ENCODE measurements around the gene HLA-DQA1. TPM values are rescaled to one million over a fixed set of nuclear protein-coding genes. Genes with fewer than 3 reads are reported as not detected.

Gene HLA-DQA1
- total RNA-seq, 1 donor from 2014 or later = 4.9 TPM

DNA sequence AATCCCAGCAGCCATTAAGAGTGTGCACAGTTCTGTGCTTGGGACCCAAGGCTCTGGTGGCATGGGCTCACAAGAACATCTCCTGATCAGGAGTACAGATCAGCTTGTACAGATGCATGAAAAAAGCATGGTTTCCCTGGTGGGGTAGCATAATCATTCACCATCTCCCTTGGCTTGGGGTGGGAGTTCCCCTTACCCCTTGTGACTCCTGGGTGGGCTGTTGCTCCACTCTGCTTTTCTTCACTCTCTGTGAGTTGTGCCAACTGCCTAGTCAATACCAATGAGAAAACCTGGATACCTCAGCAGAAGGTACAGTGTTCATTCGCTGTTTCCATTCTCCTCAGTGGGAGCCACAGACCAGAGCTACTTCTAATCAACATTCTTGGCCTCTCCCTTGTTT is 42.8 kb downstream of the HLA-DQA1 start:
- ATAC-seq (no peak), DNase-seq (no peak)
- intact Hi-C loops (cut with micrococcal nuclease) = no loop called here

DNA sequence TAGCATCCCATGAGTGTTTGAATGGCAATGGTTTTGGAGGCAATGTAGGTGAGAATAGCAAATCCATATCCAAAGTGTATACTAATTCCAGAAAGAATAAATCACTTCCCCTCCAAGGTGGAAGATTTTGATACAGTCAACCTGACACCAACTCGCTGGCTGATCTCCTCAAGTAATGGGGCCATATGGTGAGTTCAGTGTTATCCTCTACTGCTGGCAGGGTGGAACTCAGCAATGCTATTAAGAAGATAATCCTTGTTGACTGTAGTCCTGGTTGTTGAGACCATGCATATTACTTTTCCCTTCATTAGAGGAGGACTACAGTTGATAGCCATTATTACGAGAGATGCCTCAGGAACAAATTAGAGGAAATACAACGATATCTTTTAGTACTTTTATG is 47.0 kb downstream of the HLA-DQA1 start:
- DNase-seq = no peak
- no peak for ATAC-seq
- intact Hi-C loops (cut with micrococcal nuclease) = no loop called here

DNA sequence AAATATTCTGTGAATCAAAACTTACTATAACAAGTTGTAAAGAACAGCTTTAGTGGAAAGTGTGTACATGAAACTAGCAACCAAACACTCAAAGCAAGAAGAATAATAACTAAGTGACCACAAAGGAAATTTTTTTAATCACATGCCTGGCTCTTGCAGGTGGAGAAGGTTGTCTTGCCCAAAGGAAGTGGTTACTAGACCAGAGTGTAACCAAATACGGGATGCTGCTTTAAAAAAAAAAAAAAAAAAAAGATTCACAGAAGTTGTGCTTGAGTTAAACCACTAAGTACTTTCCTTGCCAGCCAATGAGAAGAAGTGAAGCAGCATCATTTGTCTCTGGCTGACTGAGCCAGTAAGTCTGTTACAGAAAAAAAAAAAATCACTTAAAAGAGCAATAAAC is 48.4 kb downstream of the HLA-DQA1 start:
- intact Hi-C loops (cut with micrococcal nuclease) = no loop called here
- DNase-seq (no peak), ATAC-seq (no peak)

DNA sequence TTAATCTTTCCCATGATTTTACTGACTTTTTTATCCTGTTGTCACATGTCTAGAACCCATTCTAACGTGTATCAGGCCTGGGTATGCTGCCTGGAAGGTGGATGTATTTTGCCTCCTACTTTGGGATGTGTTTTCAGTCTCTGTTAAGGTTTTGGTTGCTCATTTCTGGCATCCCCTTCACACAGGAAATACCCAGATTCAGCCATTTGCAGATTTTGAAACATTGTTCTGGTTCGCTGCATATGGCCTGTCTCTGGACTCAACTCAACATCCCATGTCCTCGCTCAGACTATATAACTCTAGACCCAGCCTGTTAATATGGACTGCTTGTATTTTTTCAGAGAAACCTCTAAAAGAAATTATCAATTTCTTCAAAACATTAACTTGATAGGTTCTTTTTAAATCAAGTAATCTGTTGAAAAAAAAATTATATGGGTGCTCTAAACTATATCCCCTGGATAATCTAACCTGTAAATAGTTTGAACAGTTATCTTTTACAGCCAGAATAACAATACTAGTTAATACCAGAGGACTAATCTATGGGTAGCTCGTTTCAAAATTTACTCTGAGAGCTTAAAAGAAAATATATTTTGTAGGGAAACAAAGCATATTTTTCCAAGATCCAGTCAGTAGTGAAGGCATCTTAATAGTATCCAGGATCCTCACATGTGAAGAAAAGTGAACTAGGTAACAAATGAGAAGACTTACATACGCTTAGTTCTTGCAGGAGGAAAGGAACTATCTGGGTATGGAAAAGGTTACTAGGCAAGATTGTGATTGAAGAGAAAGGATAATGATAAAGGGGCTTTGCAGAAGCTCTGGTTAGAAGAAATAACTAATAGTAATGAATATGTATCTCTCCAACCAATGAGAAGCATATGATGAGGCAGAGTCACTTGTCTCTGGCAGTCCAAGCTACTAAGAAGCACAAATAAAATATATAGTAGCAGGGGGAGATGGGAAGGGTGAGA is 52.6 kb downstream of the HLA-DQA1 start:
- ATAC-seq (no peak), DNase-seq (no peak)
- intact Hi-C loops (cut with micrococcal nuclease) = no loop called here

DNA sequence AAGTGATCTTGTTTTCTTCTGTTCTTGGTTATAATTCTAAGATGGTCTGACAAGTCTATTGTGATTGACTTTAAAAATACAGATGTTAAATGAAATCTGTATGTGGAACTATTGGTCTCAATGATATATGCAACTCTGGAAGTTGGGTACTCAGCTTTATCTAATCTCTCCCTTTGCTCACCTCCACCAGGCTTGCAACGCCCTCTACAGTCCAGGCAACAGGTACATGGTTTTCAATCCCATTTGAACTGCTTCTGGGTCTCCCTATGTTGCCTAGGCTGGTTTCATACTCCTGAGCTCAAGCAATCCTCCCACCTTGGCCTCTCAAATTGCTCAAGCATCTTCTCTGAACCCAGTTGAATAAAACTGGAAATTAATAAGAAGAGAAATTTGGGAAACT is 54.8 kb downstream of the HLA-DQA1 start:
- DNase-seq (no peak), ATAC-seq (no peak)
- intact Hi-C loops (cut with micrococcal nuclease) = no loop called here

Other genes with a start within 250 kb of the HLA-DQA1 start
- gene BTNL2, start 230.2 kb upstream of the HLA-DQA1 start, total RNA-seq = not detected
- gene HLA-DRA, start 197.5 kb upstream of the HLA-DQA1 start, total RNA-seq = 109 TPM
- gene HLA-DRB5, start 107.1 kb upstream of the HLA-DQA1 start, total RNA-seq = 19.5 TPM
- 34.3 TPM for gene HLA-DRB1, start 47.6 kb upstream of the HLA-DQA1 start, total RNA-seq
- 4.4 TPM for gene HLA-DQB1, start 29.3 kb downstream of the HLA-DQA1 start, total RNA-seq
- 2.7 TPM for gene HLA-DQA2, start 104.0 kb downstream of the HLA-DQA1 start, total RNA-seq
- 3.3 TPM for gene HLA-DQB2, start 126.1 kb downstream of the HLA-DQA1 start, total RNA-seq
- gene HLA-DOB, start 179.6 kb downstream of the HLA-DQA1 start, total RNA-seq = 0.32 TPM
- gene TAP2, start 201.3 kb downstream of the HLA-DQA1 start, total RNA-seq = 20.8 TPM
- gene PSMB8, start 206.6 kb downstream of the HLA-DQA1 start, total RNA-seq = 16.2 TPM
- 14.6 TPM for gene TAP1, start 216.3 kb downstream of the HLA-DQA1 start, total RNA-seq
- 16.3 TPM for gene PSMB9, start 216.8 kb downstream of the HLA-DQA1 start, total RNA-seq

Measured in left ventricle myocardium superior (tissue), 1 donor.